ENCODE measurements around the gene PDK2. TPM values are rescaled to one million over a fixed set of nuclear protein-coding genes. Genes with fewer than 3 reads are reported as not detected.

Gene PDK2
- total and polyA plus RNA-seq, 5 donors from 2014 or later: 25.2 to 65.2 (median 48.0) TPM

- Histone ChIP-seq H3K27me3 (ENCODE audit: control insufficient read depth, insufficient read depth, low read length) (peaks cover 10% of the 10 kb centered on the region), H3K36me3 (ENCODE audit: control insufficient read depth, insufficient read depth, low read length) (no peaks in the 10 kb centered on the region), H3K9me3 (ENCODE audit: control insufficient read depth in 2 of 2, low read length in 2 of 2) (no peaks in the 10 kb centered on the region), H3K27ac (ENCODE audit: insufficient read depth, low read length, poor library complexity, severe bottlenecking) (no peak overlapping the region), H3K4me3 (ENCODE audit: low read depth, low read length) (no peak overlapping the region), H3K4me1 (ENCODE audit: control insufficient read depth, insufficient read depth, low read length, poor library complexity, severe bottlenecking) (peaks cover 17% of the 10 kb centered on the region)
- Mint-ChIP-seq H3K27ac (no peak overlapping the region), H3K9me3 (peaks cover 0 to 1% (median 0%) of the 10 kb centered on the region in 7 donors), H3K36me3 (no peaks in the 10 kb centered on the region), H3K27me3 (peaks cover 46% of the 10 kb centered on the region), H3K4me1 (peaks cover under 1 to 13% (median 3%) of the 10 kb centered on the region in 4 donors), H3K4me3 (peak overlapping the region in 1 of 4 donors; percentile 10)
- DNase-seq (no peak), ATAC-seq (ENCODE audit: low read depth in 2 of 2) (no peak)
Observed at GRCh38 chr17:50125420-50125997, 30.4 kb downstream of the PDK2 start.

- Histone ChIP-seq H3K4me3 (ENCODE audit: low read depth, low read length) (no peak overlapping the region), H3K27me3 (ENCODE audit: control insufficient read depth, insufficient read depth, low read length) (peaks cover 12% of the 10 kb centered on the region), H3K27ac (ENCODE audit: insufficient read depth, low read length, poor library complexity, severe bottlenecking) (no peak overlapping the region), H3K4me1 (ENCODE audit: control insufficient read depth, insufficient read depth, low read length, poor library complexity, severe bottlenecking) (peaks cover 22% of the 10 kb centered on the region), H3K36me3 (ENCODE audit: control insufficient read depth, insufficient read depth, low read length) (no peaks in the 10 kb centered on the region), H3K9me3 (ENCODE audit: control insufficient read depth in 2 of 2, low read length in 2 of 2) (no peaks in the 10 kb centered on the region)
- H3K9me3 Mint-ChIP-seq: peaks cover 0 to 1% (median 0%) of the 10 kb centered on the region in 7 donors
- peaks cover 38% of the 10 kb centered on the region for H3K27me3 Mint-ChIP-seq
- no peaks in the 10 kb centered on the region for H3K36me3 Mint-ChIP-seq
- H3K27ac Mint-ChIP-seq: no peak overlapping the region
- H3K4me3 Mint-ChIP-seq: peak overlapping the region in 1 of 4 donors; percentile 12
- ATAC-seq (ENCODE audit: low read depth in 2 of 2) (no peak), DNase-seq (no peak)
- H3K4me1 Mint-ChIP-seq: peaks cover 3 to 26% (median 10%) of the 10 kb centered on the region in 4 donors
Observed at GRCh38 chr17:50127697-50128361, 32.7 kb downstream of the PDK2 start.

GRCh38 chr17:50128441-50129352 is 33.5 kb downstream of the PDK2 start:
- Mint-ChIP-seq H3K27me3 (peaks cover 35% of the 10 kb centered on the region), H3K4me3 (peak overlapping the region; percentile 64 to 84 (median 74)), H3K36me3 (no peaks in the 10 kb centered on the region), H3K27ac (peak overlapping the region in 1 of 3 donors; percentile 93), H3K9me3 (peaks cover 0 to 1% (median 0%) of the 10 kb centered on the region in 7 donors), H3K4me1 (peaks cover 3 to 26% (median 10%) of the 10 kb centered on the region in 4 donors)
- no peaks in the 10 kb centered on the region for H3K9me3 ChIP-seq (ENCODE audit: control insufficient read depth in 2 of 2, low read length in 2 of 2)
- DNase-seq: no peak
- H3K36me3 ChIP-seq (ENCODE audit: control insufficient read depth, insufficient read depth, low read length): no peaks in the 10 kb centered on the region
- no peak overlapping the region for H3K27ac ChIP-seq (ENCODE audit: insufficient read depth, low read length, poor library complexity, severe bottlenecking)
- H3K4me3 ChIP-seq (ENCODE audit: low read depth, low read length): no peak overlapping the region
- ATAC-seq (ENCODE audit: low read depth in 2 of 2): no peak
- peaks cover 12% of the 10 kb centered on the region for H3K27me3 ChIP-seq (ENCODE audit: control insufficient read depth, insufficient read depth, low read length)
- peaks cover 22% of the 10 kb centered on the region for H3K4me1 ChIP-seq (ENCODE audit: control insufficient read depth, insufficient read depth, low read length, poor library complexity, severe bottlenecking)

DNA sequence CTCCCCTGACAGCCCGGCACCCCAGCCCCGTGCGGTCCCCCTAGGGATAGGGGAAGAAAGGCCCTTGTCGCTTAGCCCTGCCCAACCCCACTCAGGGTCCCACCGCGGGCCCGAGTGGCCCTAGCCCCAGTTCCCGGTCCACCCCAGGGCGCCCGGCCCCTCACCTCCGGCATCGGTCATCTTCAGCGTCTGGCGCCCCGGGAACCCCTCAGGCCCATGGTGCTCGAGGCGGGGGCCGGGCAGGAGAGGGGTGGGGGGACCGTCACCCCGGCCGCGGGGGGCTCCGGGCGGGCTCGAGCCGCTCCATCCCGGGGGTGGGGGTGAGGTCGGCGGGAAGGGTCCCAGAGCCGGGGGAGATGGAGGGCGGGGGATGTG is 34.2 kb downstream of the PDK2 start:
- Histone ChIP-seq H3K9me3 (ENCODE audit: control insufficient read depth in 2 of 2, low read length in 2 of 2) (no peaks in the 10 kb centered on the region), H3K27ac (ENCODE audit: insufficient read depth, low read length, poor library complexity, severe bottlenecking) (no peak overlapping the region), H3K4me3 (ENCODE audit: low read depth, low read length) (no peak overlapping the region), H3K27me3 (ENCODE audit: control insufficient read depth, insufficient read depth, low read length) (peaks cover 12% of the 10 kb centered on the region), H3K36me3 (ENCODE audit: control insufficient read depth, insufficient read depth, low read length) (peaks cover 2% of the 10 kb centered on the region), H3K4me1 (ENCODE audit: control insufficient read depth, insufficient read depth, low read length, poor library complexity, severe bottlenecking) (peaks cover 22% of the 10 kb centered on the region)
- peaks cover 35% of the 10 kb centered on the region for H3K27me3 Mint-ChIP-seq
- DNase-seq (no peak), ATAC-seq (ENCODE audit: low read depth in 2 of 2) (no peak)
- H3K4me1 Mint-ChIP-seq: peaks cover 3 to 26% (median 10%) of the 10 kb centered on the region in 4 donors
- peak overlapping the region in 3 of 4 donors; percentile 64 to 70 (median 68) for H3K4me3 Mint-ChIP-seq
- peaks cover 4% of the 10 kb centered on the region for H3K36me3 Mint-ChIP-seq
- H3K9me3 Mint-ChIP-seq: peaks cover 0 to 2% (median 0%) of the 10 kb centered on the region in 7 donors
- no peak overlapping the region for H3K27ac Mint-ChIP-seq

GRCh38 chr17:50129728-50130558 is 34.8 kb downstream of the PDK2 start, which contains the start of gene SAMD14:
SAMD14 (minus strand) TSS chr17:50130160; CDS start chr17:50124959, 5,201 bp downstream.
- no peak within 1 kb of the TSS for H3K4me3 ChIP-seq (ENCODE audit: low read depth, low read length)

DNA sequence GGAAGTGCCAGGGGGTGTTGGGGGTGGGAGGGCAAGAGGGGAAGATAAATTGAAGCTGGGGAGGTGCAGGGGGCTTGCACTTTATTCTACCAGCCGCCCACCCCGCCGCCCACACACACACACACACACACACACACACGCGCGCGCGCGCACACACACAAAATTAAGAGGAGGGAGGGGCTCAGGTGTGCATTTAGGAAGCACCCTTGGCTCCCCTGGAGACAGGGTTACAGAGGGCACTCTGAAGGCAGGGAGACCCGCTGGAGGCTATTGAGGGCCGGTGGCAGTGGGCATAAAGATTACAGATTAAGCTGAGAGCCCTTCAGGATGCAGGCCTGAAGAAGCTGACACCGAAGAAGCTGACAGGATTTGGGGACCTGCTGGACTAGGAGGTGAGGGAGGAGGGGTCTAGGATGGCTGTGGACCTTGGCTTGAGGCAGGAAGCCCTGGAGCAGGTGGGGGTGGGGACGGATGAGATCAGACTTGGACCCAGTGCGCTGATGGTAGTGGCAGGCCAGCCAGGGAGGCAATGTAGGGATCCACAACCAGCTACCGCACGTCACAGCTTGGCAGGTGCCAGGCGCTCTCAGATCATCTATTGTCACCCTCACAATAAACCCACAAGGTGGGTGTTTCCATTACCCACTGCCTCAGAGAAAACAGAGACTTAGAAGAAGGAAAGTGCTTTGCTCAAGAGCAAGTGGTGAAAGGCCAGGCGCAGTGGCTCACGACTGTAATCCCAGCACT is 35.6 kb downstream of the PDK2 start:
- Mint-ChIP-seq H3K27ac (peak overlapping the region in 1 of 3 donors; percentile 74), H3K36me3 (peaks cover 6% of the 10 kb centered on the region), H3K4me3 (peak overlapping the region; percentile 58 to 82 (median 71)), H3K27me3 (peaks cover 33% of the 10 kb centered on the region), H3K4me1 (peaks cover 3 to 26% (median 10%) of the 10 kb centered on the region in 4 donors), H3K9me3 (peaks cover 0 to 2% (median 0%) of the 10 kb centered on the region in 7 donors)
- no peak overlapping the region for H3K4me3 ChIP-seq (ENCODE audit: low read depth, low read length)
- peaks cover 22% of the 10 kb centered on the region for H3K4me1 ChIP-seq (ENCODE audit: control insufficient read depth, insufficient read depth, low read length, poor library complexity, severe bottlenecking)
- no peaks in the 10 kb centered on the region for H3K9me3 ChIP-seq (ENCODE audit: control insufficient read depth in 2 of 2, low read length in 2 of 2)
- peaks cover 14% of the 10 kb centered on the region for H3K36me3 ChIP-seq (ENCODE audit: control insufficient read depth, insufficient read depth, low read length)
- no peak overlapping the region for H3K27ac ChIP-seq (ENCODE audit: insufficient read depth, low read length, poor library complexity, severe bottlenecking)
- ATAC-seq (ENCODE audit: low read depth in 2 of 2) (no peak), DNase-seq (no peak)
- H3K27me3 ChIP-seq (ENCODE audit: control insufficient read depth, insufficient read depth, low read length): peaks cover 12% of the 10 kb centered on the region

More at GRCh38 chr17:50129728-50130558, 34.8 kb downstream of the PDK2 start, which contains the start of gene SAMD14:
- Mint-ChIP-seq H3K4me1 (peaks cover 3 to 26% (median 10%) of the 10 kb centered on the region in 4 donors), H3K9me3 (peaks cover 0 to 2% (median 0%) of the 10 kb centered on the region in 7 donors), H3K36me3 (peaks cover 4% of the 10 kb centered on the region), H3K27ac (peak within 1 kb of the TSS in 1 of 3 donors; percentile 74), H3K27me3 (peaks cover 35% of the 10 kb centered on the region), H3K4me3 (peak within 1 kb of the TSS; percentile 68 to 84 (median 76))
- no peak within 1 kb of the TSS for H3K27ac ChIP-seq (ENCODE audit: insufficient read depth, low read length, poor library complexity, severe bottlenecking)
- peaks cover 12% of the 10 kb centered on the region for H3K27me3 ChIP-seq (ENCODE audit: control insufficient read depth, insufficient read depth, low read length)
- H3K36me3 ChIP-seq (ENCODE audit: control insufficient read depth, insufficient read depth, low read length): peaks cover 8% of the 10 kb centered on the region
- no peaks in the 10 kb centered on the region for H3K9me3 ChIP-seq (ENCODE audit: control insufficient read depth in 2 of 2, low read length in 2 of 2)
- ATAC-seq (ENCODE audit: low read depth in 2 of 2): peak; percentile 63 to 64
- peak; percentile 25 to 56 (median 56) for DNase-seq
- peaks cover 22% of the 10 kb centered on the region for H3K4me1 ChIP-seq (ENCODE audit: control insufficient read depth, insufficient read depth, low read length, poor library complexity, severe bottlenecking)

Data from CD4-positive, CD25-positive, alpha-beta regulatory T cell (primary cell).